Uterus (tissue), 2 donors: ENCODE measurements around the gene NPPC.

ENCODE experiments used
- CTCF ChIP-seq, 4 experiments: fragments of 200-600 bp in 2 of 4; fragments of 450-650 bp in 2 of 4; sonication (generic) in 2 of 4; IDR thresholded peaks; one replicate each; pipeline ENCODE4 v1.5.1; 2016 to 2019; ENCODE audit warnings: antibody characterized with exemption in 4 of 4, mild to moderate bottlenecking in 2 of 4, moderate library complexity in 1 of 4
- POLR2A ChIP-seq, 2 donors: fragments of 450-650 bp; IDR thresholded peaks; one replicate each; pipeline ENCODE4 v1.6.1; 2016; ENCODE audit warnings: antibody characterized with exemption in 2 of 2, mild to moderate bottlenecking in 1 of 2, moderate library complexity in 1 of 2

GRCh38 chr2:231919341-231920035, 6.7 kb downstream of the NPPC start:
- TF ChIP-seq POLR2A (IDR thresholded peaks at IDR 0.05) (no peak), CTCF (IDR thresholded peaks at IDR 0.05) (no peak)
